Sigmoid colon (tissue), 7 donors: ENCODE results near the gene CABLES2. TPM values are rescaled to one million over a fixed set of nuclear protein-coding genes. Genes with fewer than 3 reads are reported as not detected.
A peak's percentile ranks its signal among the peaks of the same experiment; 100 is the strongest.

Experiments
- DNase-seq: peaks from one replicate; pipeline ENCODE4 v3.0.0-alpha.2; 2019
- H3K27ac ChIP-seq, 4 donors: fragments of 200-600 bp; sonication (generic); one replicate each; pipeline ENCODE4 v1.5.1; 2016 to 2019; ENCODE audit warnings: mild to moderate bottlenecking in 1 of 4
- H3K27me3 ChIP-seq, 3 donors: fragments of 200-600 bp; sonication (generic); one replicate each; pipeline ENCODE4 v1.5.1; 2019; ENCODE audit warnings: mild to moderate bottlenecking in 1 of 3
- H3K36me3 ChIP-seq, 4 donors: fragments of 200-600 bp; sonication (generic); one replicate each; pipeline ENCODE4 v1.5.1; 2016 to 2019
- H3K4me1 ChIP-seq, 4 donors: fragments of 200-600 bp; sonication (generic); one replicate each; pipeline ENCODE4 v1.5.1; 2017 to 2019
- H3K4me3 ChIP-seq, 4 donors: fragments of 200-600 bp; sonication (generic); one replicate each; pipeline ENCODE4 v1.5.1; 2017 to 2019; ENCODE audit warnings: mild to moderate bottlenecking in 2 of 4, moderate library complexity in 1 of 4
- H3K9me3 ChIP-seq, 4 donors: fragments of 200-600 bp in 3 of 4; sonication (generic) in 3 of 4; one replicate each; pipeline versions ENCODE4 v1.5.1 to v1.6.1; 2013 to 2019
- EP300 ChIP-seq, 4 donors: sonication (generic); formaldehyde crosslinking; IDR thresholded peaks; one replicate each; pipeline ENCODE4 v1.6.1; 2017; ENCODE audit warnings: antibody characterized with exemption in 4 of 4
- POLR2A ChIP-seq, 2 donors: fragments of 450-650 bp; IDR thresholded peaks; one replicate each; pipeline ENCODE4 v1.6.1; 2016; ENCODE audit warnings: antibody characterized with exemption in 2 of 2, mild to moderate bottlenecking in 2 of 2, moderate library complexity in 2 of 2
- POLR2AphosphoS5 ChIP-seq, 4 donors: sonication (generic); formaldehyde crosslinking; IDR thresholded peaks; one replicate each; pipeline ENCODE4 v1.6.1; 2017; ENCODE audit warnings: antibody characterized with exemption in 4 of 4
- WGBS, 2 donors: extraction: QIAGEN DNeasy Blood & Tissue Kit; methylation state at CpG; one replicate each; pipeline ENCODE4 v1.1.7; 2013; 5-methylcytosine and 5-hydroxymethylcytosine counted together
- intact Hi-C: fragments of 100-400 bp; cut with DNase I; formaldehyde crosslinking; loops from one replicate; pipeline ENCODE4 v1.15.1; 2023
- polyA plus RNA-seq, 3 donors: library from polyadenylated mRNA; stranded (reverse); fragments of 200-250 nt; gene quantifications; one replicate each; pipeline ENCODE4 v1.2.3, GENCODE V29; 2013
- total RNA-seq, 4 donors: library from RNA; depleted of rRNA; stranded (reverse); fragments of >200 nt; gene quantifications; one replicate each; pipeline ENCODE4 v1.1.0, GENCODE V29; 2016
- TF ChIP-seq, protein P1 (sequence below), 4 experiments: fragments of 450-650 bp in 3 of 4; fragments of 200-600 bp in 1 of 4; IDR thresholded peaks; one replicate each; pipeline ENCODE4 v1.5.1; 2016 to 2019; ENCODE audit warnings: antibody characterized with exemption in 4 of 4, mild to moderate bottlenecking in 3 of 4, moderate library complexity in 2 of 4
- donor health status: healthy with polysubstance abuse.
- donor health status: Bipolar disorder and iron deficiency.
- donor health status: healthy.

The CABLES2 gene
- total and polyA plus RNA-seq, 7 donors: 1.8 to 6.9 (median 3.6) TPM

DNA sequence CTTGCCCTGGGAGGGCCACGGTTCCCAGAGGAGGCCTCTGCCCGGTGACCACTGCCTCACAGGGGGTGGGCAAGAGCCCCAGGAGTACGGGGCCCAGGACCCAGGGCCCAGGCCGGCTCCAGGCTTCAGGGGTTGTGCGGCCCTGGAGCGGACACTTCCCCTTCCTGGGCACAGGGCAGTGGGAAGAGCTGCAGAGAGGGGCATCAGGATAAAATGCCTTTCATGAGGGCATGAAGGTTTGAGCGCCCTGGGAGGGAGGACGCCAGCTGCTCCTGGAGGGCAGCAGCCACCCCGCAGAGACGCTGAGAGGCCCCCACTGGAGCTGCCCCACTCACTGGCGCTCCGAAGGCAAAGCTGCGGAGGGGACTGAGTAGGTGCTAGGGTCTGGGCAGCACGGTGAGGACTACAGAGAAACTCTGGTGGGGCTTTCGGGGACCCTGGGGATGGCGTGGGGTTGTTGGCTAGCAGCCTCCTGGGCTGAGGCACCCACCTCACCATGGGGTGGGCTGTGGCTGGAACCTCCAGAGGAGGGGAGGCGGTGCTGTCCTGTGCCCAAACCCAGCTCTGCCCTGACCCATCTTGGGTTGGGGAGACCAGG, 50.4 kb downstream of the CABLES2 start:
- Histone ChIP-seq H3K36me3 (peaks cover 2 to 17% (median 6%) of the 10 kb centered on the region in 4 donors), H3K4me3 (peak overlapping the region in 3 of 4 donors; percentile 18 to 28 (median 27)), H3K9me3 (no peaks in the 10 kb centered on the region), H3K27me3 (no peaks in the 10 kb centered on the region), H3K27ac (peak overlapping the region; percentile 90 to 99 (median 94)), H3K4me1 (peaks cover 0 to 96% (median 94%) of the 10 kb centered on the region in 4 donors)
- intact Hi-C loops: no loop called here
- 69 to 77% methylated on average over 17 of the region's 17 CpGs for WGBS, 2 donors
- TF ChIP-seq POLR2AphosphoS5 (IDR thresholded peaks at IDR 0.05) (no peak), POLR2A (IDR thresholded peaks at IDR 0.05) (no peak), EP300 (IDR thresholded peaks at IDR 0.05) (no peak)
- TF ChIP-seq, protein P1, sequence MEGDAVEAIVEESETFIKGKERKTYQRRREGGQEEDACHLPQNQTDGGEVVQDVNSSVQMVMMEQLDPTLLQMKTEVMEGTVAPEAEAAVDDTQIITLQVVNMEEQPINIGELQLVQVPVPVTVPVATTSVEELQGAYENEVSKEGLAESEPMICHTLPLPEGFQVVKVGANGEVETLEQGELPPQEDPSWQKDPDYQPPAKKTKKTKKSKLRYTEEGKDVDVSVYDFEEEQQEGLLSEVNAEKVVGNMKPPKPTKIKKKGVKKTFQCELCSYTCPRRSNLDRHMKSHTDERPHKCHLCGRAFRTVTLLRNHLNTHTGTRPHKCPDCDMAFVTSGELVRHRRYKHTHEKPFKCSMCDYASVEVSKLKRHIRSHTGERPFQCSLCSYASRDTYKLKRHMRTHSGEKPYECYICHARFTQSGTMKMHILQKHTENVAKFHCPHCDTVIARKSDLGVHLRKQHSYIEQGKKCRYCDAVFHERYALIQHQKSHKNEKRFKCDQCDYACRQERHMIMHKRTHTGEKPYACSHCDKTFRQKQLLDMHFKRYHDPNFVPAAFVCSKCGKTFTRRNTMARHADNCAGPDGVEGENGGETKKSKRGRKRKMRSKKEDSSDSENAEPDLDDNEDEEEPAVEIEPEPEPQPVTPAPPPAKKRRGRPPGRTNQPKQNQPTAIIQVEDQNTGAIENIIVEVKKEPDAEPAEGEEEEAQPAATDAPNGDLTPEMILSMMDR (IDR thresholded peaks at IDR 0.05): no peak
- DNase-seq: peak; percentile 71

DNA sequence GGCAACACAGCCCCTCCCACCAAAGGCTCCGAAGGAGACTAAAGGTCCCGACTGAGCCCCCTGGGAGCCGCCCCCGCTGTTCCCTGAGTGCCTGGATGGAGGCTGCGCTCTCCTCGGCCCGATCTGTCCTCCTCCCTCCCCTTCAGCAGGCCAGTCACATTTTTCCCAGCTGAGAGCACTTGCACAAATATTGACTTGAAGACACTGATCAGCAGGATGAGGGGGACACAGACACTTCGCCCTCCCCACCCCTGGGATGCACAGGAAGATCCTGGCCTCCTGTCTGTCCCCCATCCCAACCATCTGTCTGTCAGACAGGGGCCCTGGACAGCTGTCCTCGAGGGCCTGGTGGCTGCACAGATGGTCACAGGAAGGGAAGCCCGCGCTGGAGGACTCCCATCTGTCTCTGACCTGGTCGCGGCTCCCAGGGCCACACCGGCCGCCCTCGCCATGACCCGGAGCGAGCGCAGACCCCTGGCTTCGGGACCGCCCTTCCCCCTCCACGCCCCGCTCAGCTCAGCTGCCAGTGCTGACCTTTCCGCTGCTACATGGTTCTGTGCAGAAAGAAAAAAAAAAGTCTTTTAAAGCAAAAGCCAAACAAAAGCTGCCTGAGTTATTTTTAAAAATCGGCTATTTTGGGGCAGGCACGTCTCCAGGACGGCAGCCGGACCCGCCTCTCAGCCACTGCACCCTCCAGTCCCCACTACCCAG, 51.1 kb downstream of the CABLES2 start:
- intact Hi-C loops: no loop called here
- no peak for TF ChIP-seq EP300 (IDR thresholded peaks at IDR 0.05)
- no peak for TF ChIP-seq POLR2A (IDR thresholded peaks at IDR 0.05)
- TF ChIP-seq, protein P1 (IDR thresholded peaks at IDR 0.05): no peak
- TF ChIP-seq POLR2AphosphoS5 (IDR thresholded peaks at IDR 0.05): no peak
- 64 to 74% methylated on average over 29 of the region's 29 CpGs for WGBS, 2 donors
- no peaks in the 10 kb centered on the region for H3K27me3 ChIP-seq
- peaks cover 8 to 17% (median 13%) of the 10 kb centered on the region in 4 donors for H3K36me3 ChIP-seq
- peaks cover 0 to 89% (median 88%) of the 10 kb centered on the region in 4 donors for H3K4me1 ChIP-seq
- peak overlapping the region; percentile 6 to 28 (median 22) for H3K4me3 ChIP-seq
- DNase-seq: peak; percentile 74
- H3K9me3 ChIP-seq: no peaks in the 10 kb centered on the region
- H3K27ac ChIP-seq: peak overlapping the region; percentile 90 to 99 (median 94)

DNA sequence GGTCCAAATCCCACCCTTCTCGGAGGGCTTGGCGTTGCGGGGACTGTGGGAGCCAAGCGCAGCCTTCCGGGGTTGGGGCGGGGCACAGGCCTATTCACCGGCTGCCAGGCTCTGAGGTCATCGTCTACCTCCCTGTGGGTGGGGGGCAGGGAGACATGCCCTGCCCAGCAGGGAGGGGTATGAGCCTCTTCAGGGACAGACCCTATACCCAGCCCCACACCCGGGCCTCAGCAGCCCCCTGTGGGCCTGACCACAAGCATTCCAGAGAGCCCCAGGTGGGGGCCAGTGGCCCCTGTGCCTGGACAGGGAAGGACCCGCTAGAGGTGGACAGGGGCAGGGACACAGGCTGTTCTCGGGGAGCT, 51.6 kb downstream of the CABLES2 start:
- WGBS, 2 donors: 31 to 65% methylated on average over 11 of the region's 11 CpGs
- peak overlapping the region; percentile 6 to 28 (median 22) for H3K4me3 ChIP-seq

DNA sequence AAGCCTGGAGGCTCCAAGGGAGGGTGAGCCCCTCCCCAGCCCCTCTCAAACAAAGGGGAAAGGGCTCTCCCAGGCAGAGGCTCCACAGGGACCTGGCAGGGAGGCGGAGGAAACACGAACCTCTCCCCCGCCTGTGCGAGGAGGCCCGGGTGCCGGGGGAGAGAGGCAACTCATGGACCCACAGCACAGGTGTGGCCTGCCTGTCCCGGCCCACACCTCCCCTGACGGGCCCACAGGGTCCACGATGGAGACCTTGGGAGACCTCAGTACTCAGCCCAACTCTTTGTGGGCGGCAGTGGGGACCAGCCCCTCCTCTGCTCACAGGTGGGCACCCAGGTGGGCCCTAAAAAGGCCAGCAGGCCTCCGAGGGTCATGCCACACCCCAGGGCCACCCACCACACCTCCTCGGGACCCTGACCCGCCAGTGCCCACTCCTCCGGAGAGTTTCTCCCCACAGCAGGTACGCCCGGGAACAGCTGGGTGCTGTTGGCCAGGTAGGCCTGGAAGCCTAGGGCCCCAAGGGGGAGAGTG, 52.2 kb downstream of the CABLES2 start:
- WGBS, 2 donors: 67 to 73% methylated on average over 16 of the region's 16 CpGs
- Histone ChIP-seq H3K27me3 (no peaks in the 10 kb centered on the region), H3K4me1 (peaks cover 0 to 81% (median 80%) of the 10 kb centered on the region in 4 donors), H3K27ac (peak overlapping the region; percentile 90 to 99 (median 94)), H3K36me3 (peaks cover 11 to 27% (median 20%) of the 10 kb centered on the region in 4 donors), H3K9me3 (no peaks in the 10 kb centered on the region), H3K4me3 (peak overlapping the region in 2 of 4 donors; percentile 27 to 28)
- peak; percentile 61 for DNase-seq
- intact Hi-C loops: no loop called here
- TF ChIP-seq, protein P1 (IDR thresholded peaks at IDR 0.05): no peak
- TF ChIP-seq EP300 (IDR thresholded peaks at IDR 0.05): no peak
- no peak for TF ChIP-seq POLR2AphosphoS5 (IDR thresholded peaks at IDR 0.05)
- no peak for TF ChIP-seq POLR2A (IDR thresholded peaks at IDR 0.05)

More for the DNA sequence above, 51.6 kb downstream of the CABLES2 start:
- intact Hi-C loops: no loop called here
- Histone ChIP-seq H3K27ac (peak overlapping the region; percentile 90 to 99 (median 94)), H3K9me3 (no peaks in the 10 kb centered on the region), H3K4me1 (peaks cover 0 to 84% (median 83%) of the 10 kb centered on the region in 4 donors), H3K36me3 (peaks cover 11 to 21% (median 17%) of the 10 kb centered on the region in 4 donors), H3K27me3 (no peaks in the 10 kb centered on the region)
- DNase-seq: peak; percentile 88
- no peak for TF ChIP-seq POLR2AphosphoS5 (IDR thresholded peaks at IDR 0.05)
- peak in 1 of 4 donors; percentile 14 for TF ChIP-seq EP300 (IDR thresholded peaks at IDR 0.05)
